ENCODE measurements around the gene GAL. TPM values are rescaled to one million over a fixed set of nuclear protein-coding genes. Genes with fewer than 3 reads are reported as not detected.

The GAL gene
- total RNA-seq, 1 donor from 2014 or later: 1.5 TPM

GRCh38 chr11:68678031-68678441, 6.3 kb upstream of the GAL start:
- Mint-ChIP-seq H3K9me3 (ENCODE audit: low read depth) (no peaks in the 10 kb centered on the region), H3K36me3 (ENCODE audit: insufficient read depth) (no peaks in the 10 kb centered on the region), H3K4me1 (ENCODE audit: low read depth) (no peaks in the 10 kb centered on the region), H3K27me3 (peaks cover 35% of the 10 kb centered on the region), H3K4me3 (ENCODE audit: low read depth) (no peak overlapping the region), H3K27ac (no peak overlapping the region)
- TF ChIP-seq CTCF (IDR thresholded peaks at IDR 0.05; ENCODE audit: unreplicated experiment): no peak
- no peak for DNase-seq (ENCODE audit: low spot score, unreplicated experiment)

GRCh38 chr11:68680541-68681231, 3.7 kb upstream of the GAL start:
- DNase-seq (ENCODE audit: low spot score, unreplicated experiment): no peak
- H3K9me3 Mint-ChIP-seq (ENCODE audit: low read depth): no peaks in the 10 kb centered on the region
- H3K27ac Mint-ChIP-seq: no peak overlapping the region
- no peaks in the 10 kb centered on the region for H3K4me1 Mint-ChIP-seq (ENCODE audit: low read depth)
- no peak overlapping the region for H3K4me3 Mint-ChIP-seq (ENCODE audit: low read depth)
- no peaks in the 10 kb centered on the region for H3K36me3 Mint-ChIP-seq (ENCODE audit: insufficient read depth)
- peaks cover 50% of the 10 kb centered on the region for H3K27me3 Mint-ChIP-seq
- TF ChIP-seq CTCF (IDR thresholded peaks at IDR 0.05; ENCODE audit: unreplicated experiment): no peak

GRCh38 chr11:68682531-68682961, 1.8 kb upstream of the GAL start:
- Mint-ChIP-seq H3K27me3 (peaks cover 64% of the 10 kb centered on the region), H3K4me1 (ENCODE audit: low read depth) (peaks cover 14% of the 10 kb centered on the region), H3K9me3 (ENCODE audit: low read depth) (no peaks in the 10 kb centered on the region), H3K36me3 (ENCODE audit: insufficient read depth) (no peaks in the 10 kb centered on the region), H3K27ac (no peak overlapping the region), H3K4me3 (ENCODE audit: low read depth) (no peak overlapping the region)
- TF ChIP-seq CTCF (IDR thresholded peaks at IDR 0.05; ENCODE audit: unreplicated experiment): no peak
- DNase-seq (ENCODE audit: low spot score, unreplicated experiment): no peak

- H3K27me3 Mint-ChIP-seq: peaks cover 69% of the 10 kb centered on the region
- H3K27ac Mint-ChIP-seq: no peak overlapping the region
- H3K4me1 Mint-ChIP-seq (ENCODE audit: low read depth): peaks cover 16% of the 10 kb centered on the region
- no peak overlapping the region for H3K4me3 Mint-ChIP-seq (ENCODE audit: low read depth)
- DNase-seq (ENCODE audit: low spot score, unreplicated experiment): no peak
- no peaks in the 10 kb centered on the region for H3K36me3 Mint-ChIP-seq (ENCODE audit: insufficient read depth)
- TF ChIP-seq CTCF (IDR thresholded peaks at IDR 0.05; ENCODE audit: unreplicated experiment): no peak
- no peaks in the 10 kb centered on the region for H3K9me3 Mint-ChIP-seq (ENCODE audit: low read depth)
Observed at GRCh38 chr11:68683121-68683520, 1.2 kb upstream of the GAL start.

- H3K27me3 Mint-ChIP-seq: peaks cover 71% of the 10 kb centered on the region
- no peak for TF ChIP-seq CTCF (IDR thresholded peaks at IDR 0.05; ENCODE audit: unreplicated experiment)
- no peaks in the 10 kb centered on the region for H3K9me3 Mint-ChIP-seq (ENCODE audit: low read depth)
Observed at GRCh38 chr11:68683536-68684384, 584 bp upstream of the GAL start.

More at GRCh38 chr11:68683536-68684384, 584 bp upstream of the GAL start:
- Mint-ChIP-seq H3K4me1 (ENCODE audit: low read depth) (peaks cover 17% of the 10 kb centered on the region), H3K36me3 (ENCODE audit: insufficient read depth) (no peaks in the 10 kb centered on the region), H3K27ac (no peak overlapping the region), H3K4me3 (ENCODE audit: low read depth) (no peak overlapping the region)
- no peak for DNase-seq (ENCODE audit: low spot score, unreplicated experiment)

Measured in progenitor cell of endocrine pancreas (in vitro differentiated cells).